DND-41 (cell line): ENCODE measurements around the gene CACNA2D3.

Experiments
- ATAC-seq: fragments of 200-7000 bp; cut with Tn5 transposase; 3 replicates; pipeline ENCODE4 v1.9.1; 2021; ENCODE audit warnings: low read depth; ENCODE audit not compliant: insufficient read depth
- DNase-seq: peaks from one replicate; pipeline ENCODE4 v3.0.0-alpha.2; 2020
- H2AFZ ChIP-seq: 2 replicates; pipeline ENCODE4 v1.6.0; 2012; ENCODE audit warnings: low read depth, low read length
- H3K27ac ChIP-seq: 2 replicates; pipeline ENCODE4 v1.5.1; 2012; ENCODE audit warnings: low read length, inconsistent platforms
- H3K27me3 ChIP-seq: fragments of 200-600 bp; sonication (generic); 2 replicates; pipeline ENCODE4 v1.6.0; 2012; ENCODE audit warnings: low read length, mild to moderate bottlenecking, inconsistent platforms; ENCODE audit not compliant: insufficient read depth, poor library complexity
- H3K36me3 ChIP-seq: 2 replicates; pipeline ENCODE4 v1.5.1; 2012; ENCODE audit warnings: low read length, inconsistent platforms; ENCODE audit not compliant: insufficient read depth
- H3K4me1 ChIP-seq: 2 replicates; pipeline ENCODE4 v1.5.1; 2012; ENCODE audit warnings: mild to moderate bottlenecking, low read length; ENCODE audit not compliant: insufficient read depth
- H3K4me2 ChIP-seq: 2 replicates; pipeline ENCODE4 v1.6.0; 2012; ENCODE audit warnings: mild to moderate bottlenecking, moderate library complexity, low read length, inconsistent platforms; ENCODE audit not compliant: insufficient read depth
- H3K4me3 ChIP-seq, 2 experiments: fragments of 200-600 bp in 1 of 2; shearing (Covaris generic) in 1 of 2; 2 replicates each; pipeline ENCODE4 v1.5.1; 2012 to 2016; ENCODE audit warnings: inconsistent platforms in 2 of 2, low read length in 2 of 2, mild to moderate bottlenecking in 2 of 2, low read depth in 1 of 2, moderate library complexity in 1 of 2
- H3K79me2 ChIP-seq: 2 replicates; pipeline ENCODE4 v1.6.0; 2012; ENCODE audit warnings: low read length, inconsistent platforms; ENCODE audit not compliant: insufficient read depth
- H3K9ac ChIP-seq: 2 replicates; pipeline ENCODE4 v1.6.0; 2012; ENCODE audit warnings: low read depth, mild to moderate bottlenecking, inconsistent platforms, low read length, moderate library complexity
- H3K9me3 ChIP-seq: 2 replicates; pipeline ENCODE4 v1.5.1; 2012; ENCODE audit warnings: low read length, moderate library complexity, mild to moderate bottlenecking, inconsistent platforms; ENCODE audit not compliant: insufficient read depth, severe bottlenecking
- H4K20me1 ChIP-seq: 2 replicates; pipeline ENCODE4 v1.6.0; 2012; ENCODE audit warnings: low read length; ENCODE audit not compliant: insufficient read depth
- EZH2 ChIP-seq: IDR thresholded peaks from 3 replicates; pipeline ENCODE4 v1.6.1; 2012; ENCODE audit warnings: borderline replicate concordance, low read depth, mild to moderate bottlenecking, moderate library complexity, low read length, inconsistent platforms; ENCODE audit not compliant: severe bottlenecking
- TF ChIP-seq, protein P1 (sequence below): IDR thresholded peaks from 2 replicates; pipeline ENCODE4 v1.5.1; 2012; ENCODE audit warnings: borderline replicate concordance, low read length, moderate library complexity, mild to moderate bottlenecking; ENCODE audit not compliant: poor library complexity, severe bottlenecking; ENCODE audit errors: extremely low read depth

The CACNA2D3 gene

DNA sequence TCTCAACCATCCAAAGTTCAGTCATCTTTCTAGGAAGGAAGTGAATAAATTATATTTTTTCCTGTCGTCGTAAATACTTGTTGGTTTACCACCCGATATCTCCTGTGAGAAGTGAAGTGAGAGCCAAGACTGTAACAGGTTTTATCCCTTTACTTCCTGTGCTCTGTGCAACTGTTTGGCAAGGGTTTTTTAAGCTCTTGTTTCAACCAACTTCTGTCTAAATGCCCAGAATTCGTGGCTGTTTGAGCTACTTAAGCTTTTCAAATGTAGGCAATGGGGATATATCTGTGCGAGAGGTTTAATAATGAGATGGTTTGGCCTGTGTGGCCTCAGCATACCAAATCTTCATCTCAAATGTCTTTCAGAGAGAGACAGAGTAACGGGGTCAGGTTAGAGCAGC, 670.8 kb downstream of the CACNA2D3 start:
- ATAC-seq (no peak), DNase-seq (no peak)
- Histone ChIP-seq H3K4me2 (no peak overlapping the region), H3K27ac (no peak overlapping the region), H3K9ac (no peak overlapping the region), H3K27me3 (no peaks in the 10 kb centered on the region), H3K36me3 (no peaks in the 10 kb centered on the region), H3K9me3 (no peaks in the 10 kb centered on the region), H3K79me2 (no peaks in the 10 kb centered on the region), H2AFZ (no peak overlapping the region), H4K20me1 (no peaks in the 10 kb centered on the region), H3K4me1 (no peaks in the 10 kb centered on the region), H3K4me3 (no peak overlapping the region)
- TF ChIP-seq EZH2: no peak
- TF ChIP-seq, protein P1, sequence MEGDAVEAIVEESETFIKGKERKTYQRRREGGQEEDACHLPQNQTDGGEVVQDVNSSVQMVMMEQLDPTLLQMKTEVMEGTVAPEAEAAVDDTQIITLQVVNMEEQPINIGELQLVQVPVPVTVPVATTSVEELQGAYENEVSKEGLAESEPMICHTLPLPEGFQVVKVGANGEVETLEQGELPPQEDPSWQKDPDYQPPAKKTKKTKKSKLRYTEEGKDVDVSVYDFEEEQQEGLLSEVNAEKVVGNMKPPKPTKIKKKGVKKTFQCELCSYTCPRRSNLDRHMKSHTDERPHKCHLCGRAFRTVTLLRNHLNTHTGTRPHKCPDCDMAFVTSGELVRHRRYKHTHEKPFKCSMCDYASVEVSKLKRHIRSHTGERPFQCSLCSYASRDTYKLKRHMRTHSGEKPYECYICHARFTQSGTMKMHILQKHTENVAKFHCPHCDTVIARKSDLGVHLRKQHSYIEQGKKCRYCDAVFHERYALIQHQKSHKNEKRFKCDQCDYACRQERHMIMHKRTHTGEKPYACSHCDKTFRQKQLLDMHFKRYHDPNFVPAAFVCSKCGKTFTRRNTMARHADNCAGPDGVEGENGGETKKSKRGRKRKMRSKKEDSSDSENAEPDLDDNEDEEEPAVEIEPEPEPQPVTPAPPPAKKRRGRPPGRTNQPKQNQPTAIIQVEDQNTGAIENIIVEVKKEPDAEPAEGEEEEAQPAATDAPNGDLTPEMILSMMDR: no peak

DNA sequence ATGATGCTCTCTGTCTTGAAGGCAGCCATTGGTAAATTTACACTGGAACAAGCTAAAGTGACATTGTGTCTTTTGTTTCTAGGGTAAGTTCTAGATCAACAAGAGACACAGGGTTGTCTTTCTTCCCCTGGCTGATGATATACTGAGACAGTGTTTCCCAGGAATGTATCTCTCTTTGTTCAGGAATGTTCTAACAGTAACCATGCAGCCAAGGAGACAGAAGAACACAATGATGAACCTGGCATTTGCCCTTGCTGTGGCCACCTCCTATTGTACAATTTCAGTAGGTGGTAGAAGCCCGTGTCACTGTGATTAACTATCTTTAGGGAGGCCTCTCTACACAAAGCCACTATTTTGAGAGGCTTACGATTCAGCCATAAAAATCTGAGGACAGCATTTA, 674.8 kb downstream of the CACNA2D3 start:
- no peak overlapping the region for H3K27ac ChIP-seq

DNA sequence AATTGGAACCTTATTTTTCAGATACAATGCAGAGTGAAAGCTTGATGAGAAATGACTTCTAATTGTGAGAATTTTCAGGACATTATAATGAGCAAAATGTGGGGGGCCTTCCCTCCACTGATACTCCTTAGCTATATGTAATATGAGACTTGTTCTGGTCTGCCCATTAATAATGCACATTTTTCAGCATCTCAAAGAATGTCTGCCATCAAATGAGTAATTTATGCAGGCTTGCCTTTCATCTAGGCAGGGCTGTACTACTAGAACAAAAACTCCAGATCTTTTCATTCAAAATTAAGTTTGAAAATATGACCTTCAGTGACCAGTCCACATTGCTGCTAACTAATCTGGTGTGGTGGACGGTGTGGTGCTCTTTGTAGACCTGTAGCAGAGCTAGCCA, 678.1 kb downstream of the CACNA2D3 start:
- Histone ChIP-seq H3K4me1 (no peaks in the 10 kb centered on the region), H3K27me3 (no peaks in the 10 kb centered on the region), H3K27ac (no peak overlapping the region), H3K4me2 (no peak overlapping the region), H4K20me1 (no peaks in the 10 kb centered on the region), H3K9ac (no peak overlapping the region), H3K9me3 (no peaks in the 10 kb centered on the region), H3K4me3 (no peak overlapping the region), H2AFZ (no peak overlapping the region), H3K79me2 (no peaks in the 10 kb centered on the region), H3K36me3 (no peaks in the 10 kb centered on the region)
- DNase-seq (no peak), ATAC-seq (no peak)
- no peak for TF ChIP-seq EZH2
- TF ChIP-seq, protein P1: no peak

More for the DNA sequence above, 674.8 kb downstream of the CACNA2D3 start:
- Histone ChIP-seq H4K20me1 (no peaks in the 10 kb centered on the region), H3K27me3 (no peaks in the 10 kb centered on the region), H3K4me1 (no peaks in the 10 kb centered on the region), H3K4me2 (no peak overlapping the region), H3K4me3 (no peak overlapping the region), H3K9ac (no peak overlapping the region), H3K36me3 (no peaks in the 10 kb centered on the region), H3K79me2 (no peaks in the 10 kb centered on the region), H3K9me3 (no peaks in the 10 kb centered on the region), H2AFZ (no peak overlapping the region)
- DNase-seq (no peak), ATAC-seq (no peak)
- no peak for TF ChIP-seq EZH2
- TF ChIP-seq, protein P1: no peak

DNA sequence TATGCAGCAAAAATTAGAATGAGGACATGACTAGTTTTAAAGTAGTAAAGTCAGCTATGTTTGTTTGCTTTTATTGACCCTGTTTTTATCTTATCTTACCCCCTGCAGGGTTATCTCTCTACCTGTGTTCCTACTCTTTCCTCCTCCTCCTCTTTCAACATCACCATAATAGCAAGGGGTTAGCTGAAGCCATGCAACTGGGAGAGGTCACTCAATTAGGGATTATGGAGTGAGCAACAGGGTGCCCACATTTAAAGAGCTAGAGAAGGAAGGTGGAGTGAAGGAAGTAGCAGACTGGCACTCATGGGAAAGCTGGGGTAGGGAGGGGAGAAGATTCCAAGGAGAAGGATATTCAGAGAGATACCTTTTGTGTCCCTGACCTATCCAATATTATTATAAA, 679.6 kb downstream of the CACNA2D3 start:
- Histone ChIP-seq H4K20me1 (no peaks in the 10 kb centered on the region), H3K36me3 (no peaks in the 10 kb centered on the region), H3K27me3 (no peaks in the 10 kb centered on the region), H3K4me3 (no peak overlapping the region), H3K79me2 (no peaks in the 10 kb centered on the region), H3K9me3 (no peaks in the 10 kb centered on the region), H2AFZ (no peak overlapping the region), H3K9ac (no peak overlapping the region), H3K4me1 (no peaks in the 10 kb centered on the region), H3K4me2 (no peak overlapping the region), H3K27ac (no peak overlapping the region)
- DNase-seq (no peak), ATAC-seq (no peak)
- TF ChIP-seq, protein P1: no peak
- TF ChIP-seq EZH2: no peak
